ENCODE measurements around the gene CDKAL1.

CDKAL1 gene

GRCh38 chr6:20845592-20845991 lies 311.3 kb downstream of the CDKAL1 start:
- Histone ChIP-seq H3K9me3 (ENCODE audit: control insufficient read depth, low read length) (no peaks in the 10 kb centered on the region), H3K9ac (ENCODE audit: low read length) (no peak overlapping the region), H3K27me3 (replicated peaks; ENCODE audit: control insufficient read depth, insufficient read depth, low read length) (no peaks in the 10 kb centered on the region), H3K36me3 (ENCODE audit: control insufficient read depth, insufficient read depth, low read length, severe bottlenecking) (no peaks in the 10 kb centered on the region), H3K4me1 (ENCODE audit: control insufficient read depth, insufficient read depth, low read length) (peaks cover 3% of the 10 kb centered on the region), H3K4me3 (ENCODE audit: low read length) (no peak overlapping the region)
- no peak for DNase-seq (ENCODE audit: low read depth)

GRCh38 chr6:20846602-20847028 lies 312.4 kb downstream of the CDKAL1 start:
- Histone ChIP-seq H3K9ac (ENCODE audit: low read length) (no peak overlapping the region), H3K4me1 (ENCODE audit: control insufficient read depth, insufficient read depth, low read length) (no peaks in the 10 kb centered on the region), H3K4me3 (ENCODE audit: low read length) (no peak overlapping the region), H3K27me3 (replicated peaks; ENCODE audit: control insufficient read depth, insufficient read depth, low read length) (no peaks in the 10 kb centered on the region), H3K9me3 (ENCODE audit: control insufficient read depth, low read length) (no peaks in the 10 kb centered on the region), H3K36me3 (ENCODE audit: control insufficient read depth, insufficient read depth, low read length, severe bottlenecking) (no peaks in the 10 kb centered on the region)
- no peak for DNase-seq (ENCODE audit: low read depth)

GRCh38 chr6:20847904-20848303 lies 313.6 kb downstream of the CDKAL1 start:
- DNase-seq (ENCODE audit: low read depth), result no peak
- H3K4me3 ChIP-seq (ENCODE audit: low read length), result no peak overlapping the region
- no peak overlapping the region for H3K9ac ChIP-seq (ENCODE audit: low read length)

GRCh38 chr6:20850686-20851416 lies 316.6 kb downstream of the CDKAL1 start:
- Histone ChIP-seq H3K27me3 (replicated peaks; ENCODE audit: control insufficient read depth, insufficient read depth, low read length) (no peaks in the 10 kb centered on the region), H3K36me3 (ENCODE audit: control insufficient read depth, insufficient read depth, low read length, severe bottlenecking) (no peaks in the 10 kb centered on the region), H3K4me3 (ENCODE audit: low read length) (no peak overlapping the region), H3K9me3 (ENCODE audit: control insufficient read depth, low read length) (no peaks in the 10 kb centered on the region), H3K4me1 (ENCODE audit: control insufficient read depth, insufficient read depth, low read length) (no peaks in the 10 kb centered on the region), H3K9ac (ENCODE audit: low read length) (no peak overlapping the region)
- DNase-seq (ENCODE audit: low read depth), result no peak

More at GRCh38 chr6:20847904-20848303, 313.6 kb downstream of the CDKAL1 start:
- no peaks in the 10 kb centered on the region for H3K36me3 ChIP-seq (ENCODE audit: control insufficient read depth, insufficient read depth, low read length, severe bottlenecking)
- no peaks in the 10 kb centered on the region for H3K27me3 ChIP-seq (replicated peaks; ENCODE audit: control insufficient read depth, insufficient read depth, low read length)
- H3K9me3 ChIP-seq (ENCODE audit: control insufficient read depth, low read length), result no peaks in the 10 kb centered on the region
- no peaks in the 10 kb centered on the region for H3K4me1 ChIP-seq (ENCODE audit: control insufficient read depth, insufficient read depth, low read length)

DNA sequence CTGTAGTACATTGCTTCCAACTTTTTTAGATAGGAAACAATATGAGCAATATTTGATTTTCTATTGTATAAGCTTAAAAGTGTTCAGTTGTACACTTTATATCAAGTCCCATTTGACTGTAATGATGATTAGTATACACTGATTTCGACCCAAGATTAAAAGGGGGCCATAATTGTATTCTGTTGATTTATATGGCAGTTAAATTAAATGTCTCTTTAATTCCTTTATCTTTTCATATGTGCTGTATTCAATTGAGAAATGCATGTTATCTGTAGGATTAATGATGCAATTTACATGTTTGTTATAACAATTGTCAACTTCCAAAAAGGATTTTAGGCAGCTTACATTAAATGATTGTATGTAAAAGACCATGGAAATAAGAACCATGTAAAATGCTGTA lies 317.5 kb downstream of the CDKAL1 start:
- Histone ChIP-seq H3K36me3 (ENCODE audit: control insufficient read depth, insufficient read depth, low read length, severe bottlenecking) (no peaks in the 10 kb centered on the region), H3K4me3 (ENCODE audit: low read length) (no peak overlapping the region)

GRCh38 chr6:20853828-20854227 lies 319.6 kb downstream of the CDKAL1 start:
- no peak overlapping the region for H3K4me3 ChIP-seq (ENCODE audit: low read length)
- no peaks in the 10 kb centered on the region for H3K4me1 ChIP-seq (ENCODE audit: control insufficient read depth, insufficient read depth, low read length)
- H3K9me3 ChIP-seq (ENCODE audit: control insufficient read depth, low read length), result no peaks in the 10 kb centered on the region
- H3K9ac ChIP-seq (ENCODE audit: low read length), result no peak overlapping the region
- no peaks in the 10 kb centered on the region for H3K27me3 ChIP-seq (replicated peaks; ENCODE audit: control insufficient read depth, insufficient read depth, low read length)
- H3K36me3 ChIP-seq (ENCODE audit: control insufficient read depth, insufficient read depth, low read length, severe bottlenecking), result no peaks in the 10 kb centered on the region
- no peak for DNase-seq (ENCODE audit: low read depth)

More for the DNA sequence above, 317.5 kb downstream of the CDKAL1 start:
- H3K27me3 ChIP-seq (replicated peaks; ENCODE audit: control insufficient read depth, insufficient read depth, low read length), result no peaks in the 10 kb centered on the region
- no peaks in the 10 kb centered on the region for H3K4me1 ChIP-seq (ENCODE audit: control insufficient read depth, insufficient read depth, low read length)
- H3K9me3 ChIP-seq (ENCODE audit: control insufficient read depth, low read length), result no peaks in the 10 kb centered on the region
- H3K9ac ChIP-seq (ENCODE audit: low read length), result no peak overlapping the region
- DNase-seq (ENCODE audit: low read depth), result no peak

- no peak overlapping the region for H3K4me3 ChIP-seq (ENCODE audit: low read length)
- no peaks in the 10 kb centered on the region for H3K27me3 ChIP-seq (replicated peaks; ENCODE audit: control insufficient read depth, insufficient read depth, low read length)
- no peaks in the 10 kb centered on the region for H3K4me1 ChIP-seq (ENCODE audit: control insufficient read depth, insufficient read depth, low read length)
- DNase-seq (ENCODE audit: low read depth), result no peak
- H3K9me3 ChIP-seq (ENCODE audit: control insufficient read depth, low read length), result no peaks in the 10 kb centered on the region
- H3K36me3 ChIP-seq (ENCODE audit: control insufficient read depth, insufficient read depth, low read length, severe bottlenecking), result no peaks in the 10 kb centered on the region
- H3K9ac ChIP-seq (ENCODE audit: low read length), result no peak overlapping the region
Measured at GRCh38 chr6:20856681-20857288, 322.5 kb downstream of the CDKAL1 start.

DNA sequence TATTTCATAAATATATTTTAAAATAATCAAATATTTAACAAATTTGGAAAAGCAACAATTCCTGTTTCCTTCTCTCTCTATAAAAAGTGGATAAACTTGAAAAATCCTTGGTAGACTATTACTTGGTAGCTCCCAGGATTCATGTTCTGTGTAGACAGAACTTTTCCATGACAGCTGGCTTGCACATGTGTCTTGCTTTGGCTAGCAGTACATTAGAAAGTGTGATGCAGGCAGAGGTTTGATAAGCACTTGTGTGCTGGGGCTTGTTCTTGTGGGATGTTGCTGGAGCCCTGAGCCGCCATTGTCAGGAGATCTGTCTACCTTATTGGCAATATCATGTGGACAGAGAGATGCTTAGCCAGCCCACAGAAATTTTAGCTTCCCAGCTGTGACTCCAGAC lies 327.2 kb downstream of the CDKAL1 start:
- H3K27me3 ChIP-seq (replicated peaks; ENCODE audit: control insufficient read depth, insufficient read depth, low read length), result no peaks in the 10 kb centered on the region
- H3K9me3 ChIP-seq (ENCODE audit: control insufficient read depth, low read length), result no peaks in the 10 kb centered on the region
- DNase-seq (ENCODE audit: low read depth), result no peak
- no peaks in the 10 kb centered on the region for H3K36me3 ChIP-seq (ENCODE audit: control insufficient read depth, insufficient read depth, low read length, severe bottlenecking)
- H3K4me3 ChIP-seq (ENCODE audit: low read length), result no peak overlapping the region
- H3K4me1 ChIP-seq (ENCODE audit: control insufficient read depth, insufficient read depth, low read length), result no peaks in the 10 kb centered on the region
- H3K9ac ChIP-seq (ENCODE audit: low read length), result no peak overlapping the region

GRCh38 chr6:20866036-20866435 lies 331.8 kb downstream of the CDKAL1 start:
- Histone ChIP-seq H3K4me3 (ENCODE audit: low read length) (no peak overlapping the region), H3K4me1 (ENCODE audit: control insufficient read depth, insufficient read depth, low read length) (no peaks in the 10 kb centered on the region), H3K9me3 (ENCODE audit: control insufficient read depth, low read length) (no peaks in the 10 kb centered on the region), H3K27me3 (replicated peaks; ENCODE audit: control insufficient read depth, insufficient read depth, low read length) (no peaks in the 10 kb centered on the region), H3K36me3 (ENCODE audit: control insufficient read depth, insufficient read depth, low read length, severe bottlenecking) (no peaks in the 10 kb centered on the region), H3K9ac (ENCODE audit: low read length) (no peak overlapping the region)
- no peak for DNase-seq (ENCODE audit: low read depth)

DNA sequence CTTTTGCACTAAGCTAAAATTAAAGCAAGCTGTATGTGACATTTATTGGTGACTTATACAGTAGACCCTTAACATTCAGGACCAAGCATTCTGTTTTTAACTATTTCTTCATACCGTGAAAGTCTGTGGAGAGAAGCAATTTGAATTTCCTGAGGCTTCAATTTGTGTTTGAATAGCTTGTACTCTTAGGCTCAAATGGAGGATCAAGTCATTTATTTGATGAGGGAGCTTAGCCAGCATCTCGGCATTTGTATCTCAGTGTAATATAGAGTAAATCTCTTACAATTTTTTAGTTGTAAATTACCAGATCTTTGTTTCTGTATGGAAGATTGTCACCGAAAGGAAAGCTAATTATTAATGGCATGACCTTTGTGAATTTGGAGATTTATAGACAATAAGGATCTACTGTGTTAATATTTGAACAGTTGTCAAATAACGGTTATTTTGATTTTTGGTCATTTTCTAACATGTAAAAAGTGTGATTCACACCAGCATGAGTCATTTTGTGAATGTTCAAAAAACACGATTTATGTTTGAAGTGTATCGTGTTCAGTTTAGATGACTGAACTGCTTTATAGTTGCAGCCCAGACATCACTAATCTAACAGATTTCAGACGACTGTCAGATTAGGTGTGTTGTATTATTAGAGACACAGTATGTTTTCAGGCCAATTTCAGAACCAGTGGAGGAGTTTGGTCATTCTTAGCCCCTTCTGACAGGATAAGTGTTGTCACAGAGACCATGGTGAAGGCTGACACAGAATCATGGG lies 332.9 kb downstream of the CDKAL1 start:
- Histone ChIP-seq H3K4me1 (ENCODE audit: control insufficient read depth, insufficient read depth, low read length) (no peaks in the 10 kb centered on the region), H3K36me3 (ENCODE audit: control insufficient read depth, insufficient read depth, low read length, severe bottlenecking) (no peaks in the 10 kb centered on the region), H3K9me3 (ENCODE audit: control insufficient read depth, low read length) (no peaks in the 10 kb centered on the region), H3K4me3 (ENCODE audit: low read length) (no peak overlapping the region), H3K27me3 (replicated peaks; ENCODE audit: control insufficient read depth, insufficient read depth, low read length) (no peaks in the 10 kb centered on the region), H3K9ac (ENCODE audit: low read length) (no peak overlapping the region)
- no peak for DNase-seq (ENCODE audit: low read depth)

DNA sequence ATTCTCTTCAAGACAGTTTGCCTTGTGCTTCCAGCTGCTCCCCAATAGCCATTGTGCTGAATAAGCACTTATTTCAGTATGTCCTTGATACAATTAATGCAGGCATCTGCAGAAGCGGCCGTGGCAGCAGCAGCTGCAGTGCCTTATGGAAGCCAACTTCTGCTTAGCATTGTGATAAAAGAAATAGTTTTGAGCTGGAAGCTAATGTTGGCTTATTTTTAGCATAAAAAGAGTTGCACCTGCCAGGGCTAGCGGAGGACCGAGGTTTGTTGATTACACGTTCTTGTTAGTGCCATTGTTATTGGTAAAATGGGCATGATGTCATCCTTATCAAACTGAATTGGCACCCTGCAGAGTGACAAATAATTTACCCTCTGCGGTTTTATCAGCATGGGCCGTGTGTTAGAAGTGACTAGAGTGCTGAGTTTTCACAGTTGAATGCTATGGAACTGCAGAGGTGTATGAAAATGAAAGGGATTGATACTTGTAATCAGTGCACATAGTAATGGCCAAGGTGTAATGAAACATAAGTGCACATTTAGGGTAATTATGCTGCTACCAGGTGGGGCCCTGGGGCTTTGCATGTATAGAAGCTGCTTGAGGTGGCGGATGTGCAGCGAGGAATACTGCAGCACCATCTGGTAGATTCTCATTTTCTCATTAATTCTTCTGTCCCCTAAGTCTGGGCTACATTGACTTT lies 334.3 kb downstream of the CDKAL1 start:
- no peaks in the 10 kb centered on the region for H3K9me3 ChIP-seq (ENCODE audit: control insufficient read depth, low read length)
- no peak overlapping the region for H3K4me3 ChIP-seq (ENCODE audit: low read length)
- no peaks in the 10 kb centered on the region for H3K4me1 ChIP-seq (ENCODE audit: control insufficient read depth, insufficient read depth, low read length)
- H3K9ac ChIP-seq (ENCODE audit: low read length), result no peak overlapping the region
- no peak for DNase-seq (ENCODE audit: low read depth)
- H3K36me3 ChIP-seq (ENCODE audit: control insufficient read depth, insufficient read depth, low read length, severe bottlenecking), result no peaks in the 10 kb centered on the region
- no peaks in the 10 kb centered on the region for H3K27me3 ChIP-seq (replicated peaks; ENCODE audit: control insufficient read depth, insufficient read depth, low read length)

Data from adipocyte (in vitro differentiated cells).